K562 treated with DMSO at 1 percent for 48 hours (cell line): ENCODE measurements around the gene TYW1B. TPM values are rescaled to one million over a fixed set of nuclear protein-coding genes. Genes with fewer than 3 reads are reported as not detected.

Experiments used
- total RNA-seq: library from RNA; unstranded; fragments of 300-600 nt; gene quantifications from 2 replicates; pipeline ENCODE4 v1.2.3, GENCODE V29; 2022; ENCODE audit warnings: low replicate concordance; ENCODE audit errors: extremely low read depth

The TYW1B gene, protein sequence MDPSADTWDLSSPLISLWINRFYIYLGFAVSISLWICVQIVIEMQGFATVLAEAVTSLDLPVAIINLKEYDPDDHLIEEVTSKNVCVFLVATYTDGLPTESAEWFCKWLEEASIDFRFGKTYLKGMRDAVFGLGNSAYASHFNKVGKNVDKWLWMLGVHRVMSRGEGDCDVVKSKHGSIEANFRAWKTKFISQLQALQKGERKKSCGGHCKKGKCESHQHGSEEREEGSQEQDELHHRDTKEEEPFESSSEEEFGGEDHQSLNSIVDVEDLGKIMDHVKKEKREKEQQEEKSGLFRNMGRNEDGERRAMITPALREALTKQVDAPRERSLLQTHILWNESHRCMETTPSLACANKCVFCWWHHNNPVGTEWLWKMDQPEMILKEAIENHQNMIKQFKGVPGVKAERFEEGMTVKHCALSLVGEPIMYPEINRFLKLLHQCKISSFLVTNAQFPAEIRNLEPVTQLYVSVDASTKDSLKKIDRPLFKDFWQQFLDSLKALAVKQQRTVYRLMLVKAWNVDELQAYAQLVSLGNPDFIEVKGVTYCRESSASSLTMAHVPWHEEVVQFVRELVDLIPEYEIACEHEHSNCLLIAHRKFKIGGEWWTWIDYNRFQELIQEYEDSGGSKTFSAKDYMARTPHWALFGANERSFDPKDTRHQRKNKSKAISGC
- total RNA-seq = not detected in 2 replicates

DNA sequence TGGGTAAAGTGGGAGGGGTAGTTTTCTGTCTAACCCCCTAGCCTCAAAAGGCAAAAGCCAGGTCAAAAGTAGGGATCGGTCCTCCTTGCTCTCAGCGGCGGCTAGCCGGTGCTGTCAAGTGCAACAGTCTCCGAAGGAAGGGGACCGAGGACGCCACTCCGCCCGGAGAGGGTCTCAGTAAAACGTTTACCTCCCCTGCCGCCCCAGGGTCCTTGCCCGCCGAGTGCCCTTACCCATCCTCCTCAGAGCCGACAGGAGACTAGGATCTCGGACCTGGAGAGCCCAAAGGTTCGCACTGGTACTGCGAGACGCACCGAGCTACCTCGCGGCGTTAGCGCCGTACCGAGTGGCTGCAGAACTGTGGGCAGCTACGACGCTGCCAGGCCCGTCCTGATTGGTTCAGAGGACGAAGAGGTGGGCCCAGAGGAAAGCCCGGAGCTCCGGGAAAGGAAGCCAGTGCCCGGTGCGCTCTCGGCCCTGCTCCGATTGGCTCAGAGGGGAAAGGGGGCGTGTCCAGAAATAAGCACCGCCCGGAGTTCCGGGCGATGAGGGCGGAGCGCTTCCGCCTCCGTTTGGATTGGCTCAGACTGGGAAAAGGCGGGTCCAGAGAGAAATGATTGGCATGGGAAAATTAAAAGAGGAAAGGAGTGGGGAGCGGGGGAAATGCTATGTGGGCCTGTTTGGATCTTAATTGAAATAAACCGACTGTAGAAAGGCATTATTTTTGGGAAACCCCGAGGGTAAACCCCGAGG, at the start of gene TYW1B:
Gene TYW1B (minus strand): TSS at position 362 of the 753 bp plus-strand sequence. CDS start 125 bp downstream, at position 237.

Other genes with a start within 250 kb of the TYW1B start
- gene POM121, start 96.9 kb upstream of the TYW1B start, total RNA-seq = not detected in 2 replicates
- not detected in 2 replicates for gene TRIM74, start 141.3 kb upstream of the TYW1B start, total RNA-seq
- not detected in 2 replicates for gene SPDYE8, start 201.6 kb upstream of the TYW1B start, total RNA-seq
- not detected in 2 replicates for gene SPDYE11, start 229.7 kb upstream of the TYW1B start, total RNA-seq